Fibroblast of villous mesenchyme (primary cell): Measurements from ENCODE around the gene C4orf36. TPM values are rescaled to one million over a fixed set of nuclear protein-coding genes. Genes with fewer than 3 reads are reported as not detected.
A peak's percentile ranks its signal among the peaks of the same experiment; 100 is the strongest.

Experiments
- DNase-seq: peaks from one replicate; pipeline ENCODE4 v3.0.0-alpha.2; 2010; ENCODE audit warnings: low read depth
- H3K4me3 ChIP-seq: 2 replicates; pipeline ENCODE4 v1.5.1; 2011; ENCODE audit warnings: low read depth, mild to moderate bottlenecking, low read length
- CTCF ChIP-seq: IDR thresholded peaks from 2 replicates; pipeline ENCODE4 v1.5.1; 2012; ENCODE audit warnings: low read depth, mild to moderate bottlenecking, low read length; ENCODE audit not compliant: insufficient read depth
- total RNA-seq: library from RNA; depleted of rRNA; stranded (reverse); fragments of >200 nt; gene quantifications from 2 replicates; pipeline ENCODE4 v1.2.3, GENCODE V29; 2012

C4orf36 gene
- total RNA-seq, 1 donor = 1.3 TPM

GRCh38 chr4:86896596-86896995 is 4.4 kb upstream of the C4orf36 start:
- H3K4me3 ChIP-seq = no peak overlapping the region
- no peak for DNase-seq
- no peak for TF ChIP-seq CTCF

- DNase-seq = peak; percentile 80
- TF ChIP-seq CTCF = peak; percentile 69
These were observed 3.7 kb upstream of the C4orf36 start for GRCh38 chr4:86895692-86896488.

DNA sequence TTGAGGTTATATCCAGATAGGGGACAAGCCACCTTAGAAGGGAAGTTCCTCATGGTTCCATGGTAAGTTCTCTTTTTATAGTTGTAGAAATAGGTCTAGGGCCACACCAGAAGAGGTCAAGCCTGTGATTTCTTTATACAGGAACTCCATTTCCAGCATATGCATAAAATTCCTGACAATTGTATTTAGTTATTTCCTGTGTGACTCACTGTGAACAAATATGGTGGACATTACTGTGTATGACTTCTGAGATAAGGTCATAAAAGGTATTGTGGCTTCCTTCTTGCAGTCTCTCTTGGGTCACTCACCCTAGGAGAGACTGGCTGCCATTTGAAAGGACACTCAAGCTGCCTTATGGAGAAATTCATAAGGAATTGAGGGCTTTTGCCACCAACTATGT is 2.2 kb upstream of the C4orf36 start:
- no peak for DNase-seq
- TF ChIP-seq CTCF = no peak
- no peak overlapping the region for H3K4me3 ChIP-seq

More at GRCh38 chr4:86895692-86896488, 3.7 kb upstream of the C4orf36 start:
- H3K4me3 ChIP-seq = no peak overlapping the region

- no peak overlapping the region for H3K4me3 ChIP-seq
- no peak for TF ChIP-seq CTCF
- DNase-seq = no peak
These were observed 914 bp upstream of the C4orf36 start for GRCh38 chr4:86893136-86893535.

- peak; percentile 22 for DNase-seq
- no peak for TF ChIP-seq CTCF
- peak overlapping the region; percentile 73 for H3K4me3 ChIP-seq
These were observed 376 bp upstream of the C4orf36 start for GRCh38 chr4:86892636-86892960.

DNA sequence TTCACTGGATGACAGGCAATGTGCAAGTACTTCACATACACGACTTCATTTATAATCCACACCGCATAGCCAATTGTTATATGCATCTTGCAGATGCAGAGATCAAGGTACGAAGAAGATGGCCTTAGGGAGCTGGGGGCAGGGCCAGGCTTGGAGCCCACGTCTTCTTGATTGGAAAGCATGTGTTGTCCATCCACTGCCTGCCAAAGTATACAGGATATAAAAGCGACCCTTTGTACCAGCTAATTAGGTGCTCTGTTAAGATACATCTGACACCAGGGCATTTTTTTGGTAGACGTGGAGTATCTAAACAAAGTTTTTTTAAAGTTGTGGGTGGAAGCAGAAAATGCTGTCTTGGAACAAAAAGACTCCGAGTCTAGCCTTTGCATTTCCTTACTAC is 1.4 kb downstream of the C4orf36 start:
- no peak overlapping the region for H3K4me3 ChIP-seq
- no peak for DNase-seq
- TF ChIP-seq CTCF = no peak

DNA sequence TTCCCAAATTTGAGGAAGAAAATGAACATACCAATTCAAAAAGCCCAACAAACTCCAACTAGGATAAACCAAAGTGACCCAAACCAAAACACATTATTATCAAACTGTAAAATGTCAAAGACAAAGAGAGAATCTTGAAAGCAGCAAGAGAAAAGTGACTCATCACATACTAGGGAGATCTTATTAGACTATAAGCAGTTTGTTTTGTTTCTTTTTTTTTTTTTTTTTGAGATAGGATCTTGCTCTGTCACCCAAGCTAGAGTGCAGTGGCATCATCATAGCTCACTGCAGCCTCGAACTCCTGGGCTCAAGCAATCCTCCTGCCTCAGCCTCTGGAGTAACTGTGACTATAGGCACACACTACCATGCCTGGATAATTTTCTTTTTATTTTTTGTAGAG is 12.6 kb downstream of the C4orf36 start:
- TF ChIP-seq CTCF = no peak
- H3K4me3 ChIP-seq = no peak overlapping the region
- no peak for DNase-seq
